HEK293 (cell line): ENCODE data around the gene NFRKB.
A peak's percentile ranks its signal among the peaks of the same experiment; 100 is the strongest.

Experiments used
- CTCF ChIA-PET: fragments of 350-600 bp; formaldehyde crosslinking; extraction: SDS; loops from one replicate; lab custom pipeline; 2021; ENCODE audit warnings: antibody characterized with exemption; lab: Yijun Ruan, JAX
- POLR2A ChIA-PET: fragments of 300-600 bp; formaldehyde crosslinking; extraction: SDS; loops from one replicate; lab custom pipeline; 2020; ENCODE audit warnings: antibody characterized with exemption, inconsistent platforms; lab: Yijun Ruan, JAX
- H3K27ac ChIP-seq: fragments of 200-500 bp; sonication (Bioruptor generic); 2 replicates; pipeline ENCODE4 v1.5.1; 2014; ENCODE audit warnings: low read depth, low read length, control low read depth, inconsistent platforms; ENCODE audit errors: extremely low read depth
- H3K36me3 ChIP-seq, 2 experiments: fragments of 200-500 bp in 1 of 2; sonication (Bioruptor generic) in 1 of 2; 1 replicate in 1 of 2; 2 replicates in 1 of 2; pipeline ENCODE4 v1.5.1; 2014 to 2017; ENCODE audit warnings: inconsistent platforms in 2 of 2, low read length in 2 of 2; ENCODE audit not compliant: control insufficient read depth in 2 of 2, insufficient read depth in 1 of 2
- H3K4me1 ChIP-seq: fragments of 200-500 bp; sonication (Bioruptor generic); 2 replicates; pipeline ENCODE4 v1.5.1; 2014; ENCODE audit warnings: mild to moderate bottlenecking, low read length, inconsistent platforms; ENCODE audit not compliant: control insufficient read depth, insufficient read depth
- H3K4me3 ChIP-seq: 2 replicates; pipeline ENCODE4 v1.5.1; 2011; ENCODE audit warnings: low read depth, mild to moderate bottlenecking, control low read depth, low read length, moderate library complexity
- H3K9me3 ChIP-seq: fragments of 200-500 bp; sonication (Bioruptor generic); 2 replicates; pipeline ENCODE4 v1.5.1; 2014; ENCODE audit warnings: low read depth, low read length, inconsistent platforms; ENCODE audit not compliant: control insufficient read depth, insufficient read depth
- GLIS1 ChIP-seq: fragments of 450-650 bp; formaldehyde crosslinking; IDR thresholded peaks from 2 replicates; pipeline ENCODE4 v1.5.1; 2016; ENCODE audit warnings: missing biosample characterization, missing genetic modification characterization
- MYNN ChIP-seq: fragments of 450-650 bp; formaldehyde crosslinking; IDR thresholded peaks from 2 replicates; pipeline ENCODE4 v1.5.1; 2016; ENCODE audit warnings: missing biosample characterization, missing genetic modification characterization, borderline replicate concordance
- RBAK ChIP-seq: fragments of 450-650 bp; formaldehyde crosslinking; IDR thresholded peaks from 2 replicates; pipeline ENCODE4 v1.5.1; 2016; ENCODE audit warnings: missing biosample characterization, missing genetic modification characterization
- ZFP69B ChIP-seq: fragments of 450-650 bp; formaldehyde crosslinking; IDR thresholded peaks from 2 replicates; pipeline ENCODE4 v1.5.1; 2016; ENCODE audit warnings: missing biosample characterization, missing genetic modification characterization
- ZNF571 ChIP-seq: fragments of 450-650 bp; formaldehyde crosslinking; IDR thresholded peaks from 2 replicates; pipeline ENCODE4 v1.5.0; 2017; ENCODE audit warnings: missing biosample characterization, missing genetic modification characterization
- ZNF677 ChIP-seq: fragments of 450-650 bp; IDR thresholded peaks from 2 replicates; pipeline ENCODE4 v1.5.0; 2018; ENCODE audit warnings: missing biosample characterization, mild to moderate bottlenecking, missing genetic modification characterization, moderate library complexity
- ZNF701 ChIP-seq: fragments of 450-650 bp; formaldehyde crosslinking; IDR thresholded peaks from 2 replicates; pipeline ENCODE4 v1.5.1; 2016; ENCODE audit warnings: missing biosample characterization, missing genetic modification characterization
- ZNF747 ChIP-seq: fragments of 450-650 bp; formaldehyde crosslinking; IDR thresholded peaks from 2 replicates; pipeline ENCODE4 v1.5.1; 2016; ENCODE audit warnings: missing biosample characterization, missing genetic modification characterization
- TF ChIP-seq, protein P1 (sequence below): fragments of 450-650 bp; formaldehyde crosslinking; IDR thresholded peaks from 2 replicates; pipeline ENCODE4 v1.5.1; 2016; ENCODE audit warnings: missing biosample characterization, missing genetic modification characterization
- TF ChIP-seq, protein P2 (sequence below): fragments of 450-650 bp; formaldehyde crosslinking; IDR thresholded peaks from 2 replicates; pipeline ENCODE4 v1.5.1; 2016; ENCODE audit warnings: missing biosample characterization, missing genetic modification characterization
- TF ChIP-seq, protein P3 (sequence below): fragments of 450-650 bp; formaldehyde crosslinking; IDR thresholded peaks from 2 replicates; pipeline ENCODE4; 2016; ENCODE audit warnings: missing biosample characterization, missing genetic modification characterization
- TF ChIP-seq, protein P4 (sequence below): fragments of 450-650 bp; formaldehyde crosslinking; IDR thresholded peaks from 2 replicates; pipeline ENCODE4 v1.5.1; 2016; ENCODE audit warnings: missing biosample characterization, missing genetic modification characterization
- TF ChIP-seq, protein P5 (sequence below): fragments of 450-650 bp; formaldehyde crosslinking; conservative IDR thresholded peaks from 2 replicates; pipeline ENCODE4 v1.5.1; 2016; ENCODE audit warnings: low read depth, missing biosample characterization, missing genetic modification characterization

NFRKB gene

DNA sequence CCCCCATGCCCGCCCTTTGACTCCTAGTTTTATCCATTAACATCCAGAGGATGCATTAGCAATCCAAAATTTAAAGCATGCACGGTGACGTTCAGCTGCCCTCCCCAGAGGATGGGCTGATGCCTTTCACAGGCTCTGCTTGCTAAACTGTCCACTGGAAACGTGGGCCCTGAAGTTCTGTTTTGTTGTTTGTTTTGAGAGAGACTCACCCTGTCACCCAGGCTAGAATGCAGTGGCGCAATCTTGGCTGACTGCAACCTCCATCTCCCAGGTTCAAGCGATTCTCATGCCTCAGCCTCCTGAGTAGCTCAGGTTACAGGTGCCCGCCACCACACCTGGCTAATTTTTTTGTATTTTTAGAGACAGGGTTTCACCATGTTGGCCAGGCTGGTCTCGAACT, 39.3 kb downstream of the NFRKB start (continued):
- TF ChIP-seq, protein P1, sequence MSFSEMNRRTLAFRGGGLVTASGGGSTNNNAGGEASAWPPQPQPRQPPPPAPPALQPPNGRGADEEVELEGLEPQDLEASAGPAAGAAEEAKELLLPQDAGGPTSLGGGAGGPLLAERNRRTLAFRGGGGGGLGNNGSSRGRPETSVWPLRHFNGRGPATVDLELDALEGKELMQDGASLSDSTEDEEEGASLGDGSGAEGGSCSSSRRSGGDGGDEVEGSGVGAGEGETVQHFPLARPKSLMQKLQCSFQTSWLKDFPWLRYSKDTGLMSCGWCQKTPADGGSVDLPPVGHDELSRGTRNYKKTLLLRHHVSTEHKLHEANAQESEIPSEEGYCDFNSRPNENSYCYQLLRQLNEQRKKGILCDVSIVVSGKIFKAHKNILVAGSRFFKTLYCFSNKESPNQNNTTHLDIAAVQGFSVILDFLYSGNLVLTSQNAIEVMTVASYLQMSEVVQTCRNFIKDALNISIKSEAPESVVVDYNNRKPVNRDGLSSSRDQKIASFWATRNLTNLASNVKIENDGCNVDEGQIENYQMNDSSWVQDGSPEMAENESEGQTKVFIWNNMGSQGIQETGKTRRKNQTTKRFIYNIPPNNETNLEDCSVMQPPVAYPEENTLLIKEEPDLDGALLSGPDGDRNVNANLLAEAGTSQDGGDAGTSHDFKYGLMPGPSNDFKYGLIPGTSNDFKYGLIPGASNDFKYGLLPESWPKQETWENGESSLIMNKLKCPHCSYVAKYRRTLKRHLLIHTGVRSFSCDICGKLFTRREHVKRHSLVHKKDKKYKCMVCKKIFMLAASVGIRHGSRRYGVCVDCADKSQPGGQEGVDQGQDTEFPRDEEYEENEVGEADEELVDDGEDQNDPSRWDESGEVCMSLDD = no peak
- TF ChIP-seq ZFP69B (tag by site-specific recombination) = no peak
- TF ChIP-seq, protein P2, sequence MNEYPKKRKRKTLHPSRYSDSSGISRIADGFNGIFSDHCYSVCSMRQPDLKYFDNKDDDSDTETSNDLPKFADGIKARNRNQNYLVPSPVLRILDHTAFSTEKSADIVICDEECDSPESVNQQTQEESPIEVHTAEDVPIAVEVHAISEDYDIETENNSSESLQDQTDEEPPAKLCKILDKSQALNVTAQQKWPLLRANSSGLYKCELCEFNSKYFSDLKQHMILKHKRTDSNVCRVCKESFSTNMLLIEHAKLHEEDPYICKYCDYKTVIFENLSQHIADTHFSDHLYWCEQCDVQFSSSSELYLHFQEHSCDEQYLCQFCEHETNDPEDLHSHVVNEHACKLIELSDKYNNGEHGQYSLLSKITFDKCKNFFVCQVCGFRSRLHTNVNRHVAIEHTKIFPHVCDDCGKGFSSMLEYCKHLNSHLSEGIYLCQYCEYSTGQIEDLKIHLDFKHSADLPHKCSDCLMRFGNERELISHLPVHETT (tag by site-specific recombination) = no peak

DNA sequence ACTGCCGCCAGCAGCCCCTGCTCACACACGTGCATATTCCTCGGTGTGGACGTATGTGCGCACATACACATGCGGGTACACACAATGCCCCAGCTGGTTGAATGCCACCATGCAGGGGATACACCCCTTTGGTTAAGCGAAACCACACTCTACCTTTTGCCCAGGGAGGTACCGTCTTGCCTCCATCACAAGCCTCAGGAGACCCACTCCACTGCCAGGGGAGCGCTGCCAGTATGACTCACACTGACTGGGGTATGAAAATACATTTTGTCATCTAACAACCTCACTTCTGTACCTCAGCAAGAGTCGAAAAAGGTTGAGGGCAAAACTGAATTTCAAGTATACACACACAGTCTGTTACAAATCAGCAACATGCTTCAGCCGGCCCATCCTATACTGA, 40.3 kb downstream of the NFRKB start:
- TF ChIP-seq GLIS1 (tag by site-specific recombination) = peak; percentile 68
- TF ChIP-seq, protein P3, sequence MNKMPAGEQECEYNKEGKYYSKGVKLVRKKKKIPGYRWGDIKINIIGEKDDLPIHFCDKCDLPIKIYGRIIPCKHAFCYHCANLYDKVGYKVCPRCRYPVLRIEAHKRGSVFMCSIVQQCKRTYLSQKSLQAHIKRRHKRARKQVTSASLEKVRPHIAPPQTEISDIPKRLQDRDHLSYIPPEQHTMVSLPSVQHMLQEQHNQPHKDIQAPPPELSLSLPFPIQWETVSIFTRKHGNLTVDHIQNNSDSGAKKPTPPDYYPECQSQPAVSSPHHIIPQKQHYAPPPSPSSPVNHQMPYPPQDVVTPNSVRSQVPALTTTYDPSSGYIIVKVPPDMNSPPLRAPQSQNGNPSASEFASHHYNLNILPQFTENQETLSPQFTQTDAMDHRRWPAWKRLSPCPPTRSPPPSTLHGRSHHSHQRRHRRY (tag by site-specific recombination) = no peak
- TF ChIP-seq, all 188 proteins: peak for 1
- Histone ChIP-seq H3K4me1 (peaks cover 10% of the 10 kb centered on the region; the same call in 1 of the 2 replicates), H3K4me3 (no peak overlapping the region), H3K27ac (no peak overlapping the region), H3K9me3 (no peaks in the 10 kb centered on the region), H3K36me3 (peaks cover 0 to 15% of the 10 kb centered on the region in 2 experiments; a peak in 2 of 3 replicates)
- POLR2A ChIA-PET = no interaction called here
- CTCF ChIA-PET = interaction anchor here (0.8 kb wide), 1 partner anchor 19 kb away, joined by 3 read pairs; no protein-coding TSS in a partner anchor

DNA sequence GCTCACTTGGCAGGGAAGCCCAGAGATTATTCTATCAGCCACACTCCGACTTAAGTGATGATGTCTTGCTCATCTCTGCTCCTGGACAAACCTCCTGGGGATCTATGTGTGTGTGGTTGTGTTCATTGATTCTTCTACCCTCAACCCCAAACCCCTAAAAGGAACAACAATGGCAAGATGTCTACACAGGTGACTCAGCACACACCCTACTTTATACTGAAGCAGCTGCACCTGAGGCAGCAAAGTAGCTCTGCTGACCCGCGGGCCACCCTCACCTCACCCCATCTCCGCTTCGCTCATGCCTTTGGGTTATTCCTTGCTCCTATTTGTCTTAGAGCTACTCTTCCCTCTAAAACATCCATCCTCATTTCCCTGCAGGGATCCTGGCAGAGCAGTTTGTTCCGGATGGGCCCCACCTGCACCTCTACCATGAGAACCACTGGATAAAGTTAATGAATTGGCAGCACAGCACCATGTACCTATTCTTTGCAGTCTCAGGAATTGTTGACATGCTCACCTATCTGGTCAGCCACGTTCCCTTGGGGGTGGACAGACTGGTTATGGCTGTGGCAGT, 41.1 kb downstream of the NFRKB start:
- H3K36me3 ChIP-seq = peaks cover 0 to 9% of the 10 kb centered on the region in 2 experiments; a peak in 1 of 3 replicates
- peaks cover 10% of the 10 kb centered on the region; the same call in 1 of the 2 replicates for H3K4me1 ChIP-seq
- no peak overlapping the region for H3K4me3 ChIP-seq
- POLR2A ChIA-PET = no interaction called here
- no peak overlapping the region for H3K27ac ChIP-seq
- CTCF ChIA-PET = interaction anchor here (1.1 to 1.6 kb wide), 2 partner anchors 8 to 88 kb away, joined by 3 to 4 read pairs; no protein-coding TSS in a partner anchor
- no peaks in the 10 kb centered on the region for H3K9me3 ChIP-seq
- TF ChIP-seq ZNF571 (tag by site-specific recombination) = no peak
- TF ChIP-seq, protein P4, sequence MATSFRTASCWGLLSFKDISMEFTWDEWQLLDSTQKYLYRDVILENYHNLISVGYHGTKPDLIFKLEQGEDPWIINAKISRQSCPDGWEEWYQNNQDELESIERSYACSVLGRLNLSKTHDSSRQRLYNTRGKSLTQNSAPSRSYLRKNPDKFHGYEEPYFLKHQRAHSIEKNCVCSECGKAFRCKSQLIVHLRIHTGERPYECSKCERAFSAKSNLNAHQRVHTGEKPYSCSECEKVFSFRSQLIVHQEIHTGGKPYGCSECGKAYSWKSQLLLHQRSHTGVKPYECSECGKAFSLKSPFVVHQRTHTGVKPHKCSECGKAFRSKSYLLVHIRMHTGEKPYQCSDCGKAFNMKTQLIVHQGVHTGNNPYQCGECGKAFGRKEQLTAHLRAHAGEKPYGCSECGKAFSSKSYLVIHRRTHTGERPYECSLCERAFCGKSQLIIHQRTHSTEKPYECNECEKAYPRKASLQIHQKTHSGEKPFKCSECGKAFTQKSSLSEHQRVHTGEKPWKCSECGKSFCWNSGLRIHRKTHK (tag by site-specific recombination) = no peak
- no peak for TF ChIP-seq RBAK (tag by site-specific recombination)
- no peak for TF ChIP-seq ZNF747 (tag by site-specific recombination)
- no peak for TF ChIP-seq ZNF677 (tag by site-specific recombination)
- TF ChIP-seq, protein P5, sequence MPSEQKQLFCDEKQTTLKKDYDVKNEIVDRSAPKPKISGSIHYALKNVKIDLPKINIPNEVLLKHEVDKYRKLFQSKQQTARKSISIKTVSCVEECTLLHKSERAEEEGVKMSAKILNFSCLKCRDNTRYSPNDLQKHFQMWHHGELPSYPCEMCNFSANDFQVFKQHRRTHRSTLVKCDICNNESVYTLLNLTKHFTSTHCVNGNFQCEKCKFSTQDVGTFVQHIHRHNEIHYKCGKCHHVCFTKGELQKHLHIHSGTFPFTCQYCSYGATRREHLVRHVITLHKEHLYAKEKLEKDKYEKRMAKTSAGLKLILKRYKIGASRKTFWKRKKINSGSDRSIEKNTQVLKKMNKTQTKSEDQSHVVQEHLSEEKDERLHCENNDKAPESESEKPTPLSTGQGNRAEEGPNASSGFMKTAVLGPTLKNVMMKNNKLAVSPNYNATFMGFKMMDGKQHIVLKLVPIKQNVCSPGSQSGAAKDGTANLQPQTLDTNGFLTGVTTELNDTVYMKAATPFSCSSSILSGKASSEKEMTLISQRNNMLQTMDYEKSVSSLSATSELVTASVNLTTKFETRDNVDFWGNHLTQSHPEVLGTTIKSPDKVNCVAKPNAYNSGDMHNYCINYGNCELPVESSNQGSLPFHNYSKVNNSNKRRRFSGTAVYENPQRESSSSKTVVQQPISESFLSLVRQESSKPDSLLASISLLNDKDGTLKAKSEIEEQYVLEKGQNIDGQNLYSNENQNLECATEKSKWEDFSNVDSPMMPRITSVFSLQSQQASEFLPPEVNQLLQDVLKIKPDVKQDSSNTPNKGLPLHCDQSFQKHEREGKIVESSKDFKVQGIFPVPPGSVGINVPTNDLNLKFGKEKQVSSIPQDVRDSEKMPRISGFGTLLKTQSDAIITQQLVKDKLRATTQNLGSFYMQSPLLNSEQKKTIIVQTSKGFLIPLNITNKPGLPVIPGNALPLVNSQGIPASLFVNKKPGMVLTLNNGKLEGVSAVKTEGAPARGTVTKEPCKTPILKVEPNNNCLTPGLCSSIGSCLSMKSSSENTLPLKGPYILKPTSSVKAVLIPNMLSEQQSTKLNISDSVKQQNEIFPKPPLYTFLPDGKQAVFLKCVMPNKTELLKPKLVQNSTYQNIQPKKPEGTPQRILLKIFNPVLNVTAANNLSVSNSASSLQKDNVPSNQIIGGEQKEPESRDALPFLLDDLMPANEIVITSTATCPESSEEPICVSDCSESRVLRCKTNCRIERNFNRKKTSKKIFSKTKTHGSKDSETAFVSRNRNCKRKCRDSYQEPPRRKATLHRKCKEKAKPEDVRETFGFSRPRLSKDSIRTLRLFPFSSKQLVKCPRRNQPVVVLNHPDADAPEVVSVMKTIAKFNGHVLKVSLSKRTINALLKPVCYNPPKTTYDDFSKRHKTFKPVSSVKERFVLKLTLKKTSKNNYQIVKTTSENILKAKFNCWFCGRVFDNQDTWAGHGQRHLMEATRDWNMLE (tag by site-specific recombination) = no peak
- no peak for TF ChIP-seq MYNN (tag by site-specific recombination)
- no peak for TF ChIP-seq ZNF701 (tag by site-specific recombination)
